PFSK-1 (cell line): ENCODE results near the gene ENG.

Experiments
- FOXP2 ChIP-seq: optimal IDR thresholded peaks from 2 replicates; pipeline ENCODE3; 2011; ENCODE audit warnings: borderline replicate concordance, control low read depth, inconsistent platforms; ENCODE audit not compliant: insufficient read depth; ENCODE audit errors: extremely low read length, extremely low read depth
- POLR2AphosphoS5 ChIP-seq: IDR thresholded peaks from 2 replicates; pipeline ENCODE4 v1.6.1; 2012; ENCODE audit warnings: low read depth, mild to moderate bottlenecking, control low read depth, low read length, moderate library complexity
- REST ChIP-seq, 2 experiments: IDR thresholded peaks; 2 replicates each; pipeline versions ENCODE4 v1.6.1 to v1.8.0; 2011 to 2012; ENCODE audit warnings: low read depth in 2 of 2, low read length in 2 of 2, control low read depth in 1 of 2, inconsistent platforms in 1 of 2, mild to moderate bottlenecking in 1 of 2, moderate library complexity in 1 of 2; ENCODE audit not compliant: insufficient read depth in 1 of 2
- SIN3A ChIP-seq: IDR thresholded peaks from 2 replicates; pipeline ENCODE4 v1.6.1; 2012; ENCODE audit warnings: mild to moderate bottlenecking, low read length, moderate library complexity, borderline replicate concordance; ENCODE audit not compliant: insufficient read depth
- TAF1 ChIP-seq: IDR thresholded peaks from 2 replicates; pipeline ENCODE4 v1.6.1; 2012; ENCODE audit warnings: low read length, control low read depth, borderline replicate concordance; ENCODE audit not compliant: insufficient read depth

- no peak for TF ChIP-seq POLR2AphosphoS5
- TF ChIP-seq TAF1 = no peak
- TF ChIP-seq FOXP2 = no peak
- no peak for TF ChIP-seq REST (IDR thresholded peaks at IDR 0.05; ENCODE audit: insufficient read depth in 1 of 2, low read depth in 2 of 2, low read length in 2 of 2)
- no peak for TF ChIP-seq SIN3A
Observed at GRCh38 chr9:127771570-127772189, 82.8 kb downstream of the ENG start.
